ENCODE results near the gene PIANP. TPM values are rescaled to one million over a fixed set of nuclear protein-coding genes. Genes with fewer than 3 reads are reported as not detected.

PIANP gene
- total RNA-seq, 3 donors from 2014 or later (not counting 1 experiment from before 2014, with no cell fraction given): not detected

GRCh38 chr12:6736754-6737153, 36.1 kb upstream of the PIANP start:
- WGBS (ENCODE audit: insufficient coverage): 94% methylated on average over 3 of the region's 5 CpGs
- DNase-seq: no peak
- no peak for ATAC-seq
- H3K9me3 ChIP-seq (ENCODE audit: control insufficient read depth, insufficient read depth, low read length): no peaks in the 10 kb centered on the region
- no peaks in the 10 kb centered on the region for H3K27me3 ChIP-seq (ENCODE audit: control insufficient read depth, insufficient read depth, low read length)
- peaks cover 10% of the 10 kb centered on the region for H3K36me3 ChIP-seq (ENCODE audit: control insufficient read depth, insufficient read depth, low read length)
- Mint-ChIP-seq H3K27ac (no peak overlapping the region), H3K36me3 (no peaks in the 10 kb centered on the region), H3K4me1 (peaks cover 5 to 10% of the 10 kb centered on the region in 2 donors), H3K27me3 (ENCODE audit: low read depth in 2 of 2) (no peaks in the 10 kb centered on the region), H3K9me3 (no peaks in the 10 kb centered on the region), H3K4me3 (no peak overlapping the region)
- H3K4me1 ChIP-seq (ENCODE audit: control insufficient read depth, insufficient read depth, low read length): no peaks in the 10 kb centered on the region
- H3K4me3 ChIP-seq (ENCODE audit: low read length): no peak overlapping the region
- no peak overlapping the region for H3K27ac ChIP-seq (ENCODE audit: low read length)
- intact Hi-C loops (cut with micrococcal nuclease): no loop called here
- TF ChIP-seq CTCF (IDR thresholded peaks at IDR 0.05): no peak

GRCh38 chr12:6735448-6736191, 35.0 kb upstream of the PIANP start:
- peak; percentile 70 to 78 (median 75) for ATAC-seq

GRCh38 chr12:6734506-6735387, 34.1 kb upstream of the PIANP start:
- no peaks in the 10 kb centered on the region for H3K36me3 Mint-ChIP-seq
- 89% methylated on average over 10 of the region's 10 CpGs for WGBS (ENCODE audit: insufficient coverage)
- ATAC-seq: no peak
- Histone ChIP-seq H3K27me3 (ENCODE audit: control insufficient read depth, insufficient read depth, low read length) (no peaks in the 10 kb centered on the region), H3K27ac (ENCODE audit: low read length) (no peak overlapping the region), H3K36me3 (ENCODE audit: control insufficient read depth, insufficient read depth, low read length) (peaks cover 30% of the 10 kb centered on the region), H3K4me3 (ENCODE audit: low read length) (no peak overlapping the region), H3K4me1 (ENCODE audit: control insufficient read depth, insufficient read depth, low read length) (no peaks in the 10 kb centered on the region), H3K9me3 (ENCODE audit: control insufficient read depth, insufficient read depth, low read length) (no peaks in the 10 kb centered on the region)
- H3K9me3 Mint-ChIP-seq: no peaks in the 10 kb centered on the region
- H3K27ac Mint-ChIP-seq: no peak overlapping the region
- H3K27me3 Mint-ChIP-seq (ENCODE audit: low read depth in 2 of 2): no peaks in the 10 kb centered on the region
- peaks cover 5 to 10% of the 10 kb centered on the region in 2 donors for H3K4me1 Mint-ChIP-seq
- no peak overlapping the region for H3K4me3 Mint-ChIP-seq
- no peak for DNase-seq
- intact Hi-C loops (cut with micrococcal nuclease): no loop called here
- no peak for TF ChIP-seq CTCF (IDR thresholded peaks at IDR 0.05)

More at GRCh38 chr12:6735448-6736191, 35.0 kb upstream of the PIANP start:
- H3K4me1 ChIP-seq (ENCODE audit: control insufficient read depth, insufficient read depth, low read length): no peaks in the 10 kb centered on the region
- Mint-ChIP-seq H3K4me1 (peaks cover 5 to 10% of the 10 kb centered on the region in 2 donors), H3K9me3 (no peaks in the 10 kb centered on the region), H3K27me3 (ENCODE audit: low read depth in 2 of 2) (no peaks in the 10 kb centered on the region), H3K36me3 (no peaks in the 10 kb centered on the region), H3K27ac (peak overlapping the region in 1 of 2 donors; percentile 11), H3K4me3 (no peak overlapping the region)
- H3K27ac ChIP-seq (ENCODE audit: low read length): no peak overlapping the region
- H3K36me3 ChIP-seq (ENCODE audit: control insufficient read depth, insufficient read depth, low read length): peaks cover 21% of the 10 kb centered on the region
- peak; percentile 27 for TF ChIP-seq CTCF (IDR thresholded peaks at IDR 0.05)
- no peaks in the 10 kb centered on the region for H3K27me3 ChIP-seq (ENCODE audit: control insufficient read depth, insufficient read depth, low read length)
- peak in 1 of 2 donors; percentile 60 for DNase-seq
- intact Hi-C loops (cut with micrococcal nuclease): no loop called here
- no peaks in the 10 kb centered on the region for H3K9me3 ChIP-seq (ENCODE audit: control insufficient read depth, insufficient read depth, low read length)
- WGBS (ENCODE audit: insufficient coverage): 57% methylated on average over 8 of the region's 8 CpGs
- H3K4me3 ChIP-seq (ENCODE audit: low read length): no peak overlapping the region

All from natural killer cell (primary cell).